ENCODE data around the gene ERC1.

ERC1 gene

DNA sequence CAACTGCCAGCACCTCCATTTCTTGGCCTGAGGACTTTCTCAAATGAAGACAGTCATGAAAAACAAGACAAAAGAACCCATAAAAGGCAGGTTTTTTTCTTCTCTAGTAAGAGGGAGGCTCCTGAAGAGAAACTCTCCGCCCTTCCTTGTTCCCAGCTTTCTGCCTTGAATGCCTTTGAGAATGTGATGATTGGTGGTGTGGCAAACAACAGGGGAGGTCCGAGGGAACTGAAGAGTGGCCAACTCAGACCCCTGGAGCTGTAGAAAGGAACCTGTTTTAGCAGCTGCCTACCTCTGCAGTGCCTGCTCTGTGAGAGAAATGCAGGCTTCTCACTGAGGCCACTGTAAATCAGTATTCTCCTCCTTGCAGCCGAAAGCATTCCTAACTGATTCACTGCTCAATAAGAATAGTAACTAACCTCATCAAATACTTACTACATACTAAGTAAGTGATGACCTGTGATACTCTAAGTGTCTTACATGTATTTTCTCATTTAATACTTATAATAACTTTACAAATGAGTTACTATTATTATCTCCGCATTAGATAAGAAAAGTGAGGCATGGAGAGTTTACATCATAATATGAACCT is 16.7 kb upstream of the ERC1 start:
- Histone ChIP-seq H3K36me3 (ENCODE audit: insufficient read depth, low read length) (no peaks in the 10 kb centered on the region), H3K9ac (ENCODE audit: insufficient read length) (no peak overlapping the region), H3K9me3 (ENCODE audit: low read depth, low read length) (no peaks in the 10 kb centered on the region), H3K4me3 (no peak overlapping the region), H3K27ac (no peak overlapping the region)
- TF ChIP-seq FOXP2 (optimal IDR thresholded peaks at IDR 0.05; ENCODE audit: control extremely low read depth, extremely low read length, insufficient read depth): no peak
- TF ChIP-seq POLR2AphosphoS5 (IDR thresholded peaks at IDR 0.05; ENCODE audit: borderline replicate concordance, low read depth, low read length): no peak
- no peak for TF ChIP-seq EZH2 (IDR thresholded peaks at IDR 0.05)
- no peak for DNase-seq (ENCODE audit: low read depth, low spot score)

DNA sequence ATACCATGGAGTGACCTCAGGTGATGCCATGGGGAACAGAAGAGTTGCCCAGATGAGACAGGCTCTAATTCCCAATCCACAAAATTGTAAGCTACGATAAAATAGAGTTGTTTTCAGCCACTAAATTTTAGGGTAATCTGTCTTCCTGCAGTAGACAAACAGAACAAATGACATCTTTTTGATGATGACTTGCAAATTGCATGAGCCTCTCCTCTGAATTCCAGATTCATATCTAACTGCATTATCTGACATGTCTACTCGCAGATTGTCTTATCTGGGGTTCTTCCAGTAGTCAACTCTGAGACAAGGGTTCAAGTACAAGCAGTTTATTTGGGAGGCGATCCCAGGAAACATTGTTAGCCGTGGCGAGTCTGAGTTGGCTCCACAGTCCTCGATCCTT is 14.4 kb upstream of the ERC1 start:
- no peaks in the 10 kb centered on the region for H3K36me3 ChIP-seq (ENCODE audit: insufficient read depth, low read length)
- TF ChIP-seq EZH2 (IDR thresholded peaks at IDR 0.05): no peak
- TF ChIP-seq POLR2AphosphoS5 (IDR thresholded peaks at IDR 0.05; ENCODE audit: borderline replicate concordance, low read depth, low read length): no peak
- TF ChIP-seq FOXP2 (optimal IDR thresholded peaks at IDR 0.05; ENCODE audit: control extremely low read depth, extremely low read length, insufficient read depth): no peak
- no peak overlapping the region for H3K27ac ChIP-seq
- DNase-seq (ENCODE audit: low read depth, low spot score): no peak
- H3K4me3 ChIP-seq: no peak overlapping the region
- H3K9ac ChIP-seq (ENCODE audit: insufficient read length): no peak overlapping the region
- H3K9me3 ChIP-seq (ENCODE audit: low read depth, low read length): no peaks in the 10 kb centered on the region

DNA sequence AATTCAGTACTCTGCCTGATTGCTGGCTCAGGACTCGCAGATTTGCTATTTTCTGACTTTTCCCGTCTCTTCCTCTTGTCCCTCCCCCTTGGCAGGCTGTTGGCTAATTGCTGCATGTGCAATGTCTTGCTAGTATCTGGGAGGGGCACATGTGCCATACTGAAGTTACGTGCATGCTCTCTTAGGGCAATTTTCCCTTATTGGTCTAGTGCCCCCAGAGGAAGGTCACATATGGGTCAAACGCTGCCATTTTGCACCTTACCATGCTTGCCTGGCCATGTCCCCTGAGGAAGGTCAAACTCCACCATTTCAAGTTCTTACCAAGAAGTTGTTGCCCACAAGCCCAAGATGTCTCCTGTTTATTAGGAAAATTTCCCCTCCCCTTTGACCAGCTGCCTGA is 13.9 kb upstream of the ERC1 start:
- TF ChIP-seq EZH2 (IDR thresholded peaks at IDR 0.05): no peak
- no peak for TF ChIP-seq FOXP2 (optimal IDR thresholded peaks at IDR 0.05; ENCODE audit: control extremely low read depth, extremely low read length, insufficient read depth)
- no peak for TF ChIP-seq POLR2AphosphoS5 (IDR thresholded peaks at IDR 0.05; ENCODE audit: borderline replicate concordance, low read depth, low read length)
- Histone ChIP-seq H3K4me3 (no peak overlapping the region), H3K27ac (no peak overlapping the region), H3K9me3 (ENCODE audit: low read depth, low read length) (no peaks in the 10 kb centered on the region), H3K36me3 (ENCODE audit: insufficient read depth, low read length) (no peaks in the 10 kb centered on the region), H3K9ac (ENCODE audit: insufficient read length) (no peak overlapping the region)
- no peak for DNase-seq (ENCODE audit: low read depth, low spot score)

DNA sequence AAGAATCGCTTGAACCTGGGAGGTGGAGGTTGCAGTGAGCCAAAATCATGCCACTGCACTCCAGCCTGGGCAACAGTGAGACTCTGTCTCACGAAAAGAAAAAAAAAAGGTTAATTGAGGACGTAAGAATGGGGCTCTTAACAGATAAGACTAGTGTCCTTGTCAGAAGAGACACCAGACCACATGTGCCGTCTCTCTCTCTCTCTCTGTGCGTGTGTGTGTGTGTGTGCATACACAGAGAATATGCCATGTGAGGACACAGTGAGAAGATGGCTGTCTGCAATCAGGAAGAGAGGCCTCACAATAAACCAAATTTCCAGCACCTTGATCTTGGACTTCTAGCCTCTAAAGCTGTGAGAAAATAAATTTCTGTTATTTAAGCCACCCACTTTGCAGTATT is 11.7 kb upstream of the ERC1 start:
- no peak overlapping the region for H3K4me3 ChIP-seq
- H3K36me3 ChIP-seq (ENCODE audit: insufficient read depth, low read length): no peaks in the 10 kb centered on the region
- no peak for TF ChIP-seq FOXP2 (optimal IDR thresholded peaks at IDR 0.05; ENCODE audit: control extremely low read depth, extremely low read length, insufficient read depth)
- TF ChIP-seq EZH2 (IDR thresholded peaks at IDR 0.05): no peak
- TF ChIP-seq POLR2AphosphoS5 (IDR thresholded peaks at IDR 0.05; ENCODE audit: borderline replicate concordance, low read depth, low read length): no peak
- H3K9ac ChIP-seq (ENCODE audit: insufficient read length): no peak overlapping the region
- H3K27ac ChIP-seq: no peak overlapping the region
- no peaks in the 10 kb centered on the region for H3K9me3 ChIP-seq (ENCODE audit: low read depth, low read length)
- no peak for DNase-seq (ENCODE audit: low read depth, low spot score)

DNA sequence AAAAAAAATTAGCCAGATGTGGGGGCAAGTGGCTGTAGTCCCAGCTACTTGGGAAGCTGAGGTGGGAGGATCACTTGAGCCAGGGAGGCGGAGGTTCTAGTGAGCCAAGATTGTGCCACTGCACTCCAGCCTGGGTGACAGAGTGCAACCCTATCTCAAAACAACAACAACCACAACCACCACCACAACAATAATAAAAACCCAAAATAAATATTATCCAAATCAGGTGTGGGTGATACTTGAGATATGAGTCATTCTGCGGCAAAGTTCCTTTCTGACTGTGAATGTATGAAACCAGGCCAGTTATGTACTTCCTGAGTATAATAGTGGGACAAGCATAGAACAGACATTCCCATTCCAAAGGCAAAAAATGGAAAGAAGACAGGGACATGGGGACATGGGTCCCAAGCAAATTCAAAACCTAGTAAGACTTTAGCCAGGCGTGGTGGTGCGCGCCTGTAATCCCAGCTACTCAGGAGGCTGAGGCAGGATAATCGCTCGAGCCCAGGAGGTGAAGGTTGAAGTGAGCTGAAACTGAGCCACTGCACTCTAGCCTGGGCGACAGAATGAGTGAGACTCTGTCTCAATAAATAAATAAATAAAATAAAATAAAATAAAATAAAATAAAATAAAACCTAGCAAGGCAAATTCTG is 9.7 kb upstream of the ERC1 start:
- Histone ChIP-seq H3K9ac (ENCODE audit: insufficient read length) (no peak overlapping the region), H3K27ac (no peak overlapping the region), H3K4me3 (no peak overlapping the region), H3K9me3 (ENCODE audit: low read depth, low read length) (no peaks in the 10 kb centered on the region), H3K36me3 (ENCODE audit: insufficient read depth, low read length) (no peaks in the 10 kb centered on the region)
- TF ChIP-seq FOXP2 (optimal IDR thresholded peaks at IDR 0.05; ENCODE audit: control extremely low read depth, extremely low read length, insufficient read depth) (no peak), POLR2AphosphoS5 (IDR thresholded peaks at IDR 0.05; ENCODE audit: borderline replicate concordance, low read depth, low read length) (no peak), EZH2 (IDR thresholded peaks at IDR 0.05) (no peak)
- no peak for DNase-seq (ENCODE audit: low read depth, low spot score)

DNA sequence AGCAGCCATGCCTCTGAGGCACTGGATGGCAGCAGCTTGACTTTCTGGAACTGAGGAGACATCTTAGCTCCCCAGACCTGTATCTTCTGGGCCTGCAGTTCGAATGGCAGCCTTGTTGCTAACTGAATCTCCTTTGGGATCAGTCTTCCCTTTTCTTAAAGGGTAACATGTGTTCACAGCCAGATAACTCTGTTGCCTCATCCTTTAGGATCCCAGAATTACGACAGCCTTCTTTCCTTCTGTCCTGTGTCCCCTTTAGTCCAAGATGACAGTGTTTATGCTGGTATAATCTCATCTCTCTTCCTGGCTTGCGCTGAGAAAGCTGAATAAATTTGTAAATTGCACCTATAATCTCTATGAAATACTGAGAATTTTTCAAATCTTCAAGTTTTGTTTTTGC is 9.1 kb upstream of the ERC1 start:
- DNase-seq (ENCODE audit: low read depth, low spot score): no peak
- H3K9ac ChIP-seq (ENCODE audit: insufficient read length): no peak overlapping the region
- H3K27ac ChIP-seq: no peak overlapping the region
- H3K36me3 ChIP-seq (ENCODE audit: insufficient read depth, low read length): no peaks in the 10 kb centered on the region
- no peaks in the 10 kb centered on the region for H3K9me3 ChIP-seq (ENCODE audit: low read depth, low read length)
- TF ChIP-seq FOXP2 (optimal IDR thresholded peaks at IDR 0.05; ENCODE audit: control extremely low read depth, extremely low read length, insufficient read depth) (no peak), EZH2 (IDR thresholded peaks at IDR 0.05) (no peak), POLR2AphosphoS5 (IDR thresholded peaks at IDR 0.05; ENCODE audit: borderline replicate concordance, low read depth, low read length) (no peak)
- no peak overlapping the region for H3K4me3 ChIP-seq

DNA sequence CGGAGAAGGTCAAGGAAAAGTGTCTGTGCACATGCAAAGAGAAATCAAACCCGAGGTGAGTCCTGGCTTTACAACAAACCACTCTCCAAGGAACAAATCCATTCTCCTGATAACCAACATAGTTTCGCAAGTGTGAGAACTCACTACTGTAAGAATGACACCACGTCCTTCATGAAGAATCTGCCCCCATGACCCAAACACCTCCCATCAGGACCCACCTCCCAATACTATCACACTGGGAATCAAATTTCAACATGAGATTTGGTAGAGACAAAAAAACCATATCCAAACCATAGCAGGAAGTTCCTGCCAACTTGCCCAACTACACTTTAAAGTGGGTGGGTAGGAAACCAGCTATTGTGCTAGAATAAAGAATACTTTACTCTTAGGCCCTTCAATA is 2.4 kb upstream of the ERC1 start:
- Histone ChIP-seq H3K9me3 (ENCODE audit: low read depth, low read length) (no peaks in the 10 kb centered on the region), H3K9ac (ENCODE audit: insufficient read length) (no peak overlapping the region), H3K4me3 (peak overlapping the region; percentile 89), H3K36me3 (ENCODE audit: insufficient read depth, low read length) (no peaks in the 10 kb centered on the region), H3K27ac (no peak overlapping the region)
- no peak for TF ChIP-seq FOXP2 (optimal IDR thresholded peaks at IDR 0.05; ENCODE audit: control extremely low read depth, extremely low read length, insufficient read depth)
- TF ChIP-seq EZH2 (IDR thresholded peaks at IDR 0.05): no peak
- TF ChIP-seq POLR2AphosphoS5 (IDR thresholded peaks at IDR 0.05; ENCODE audit: borderline replicate concordance, low read depth, low read length): no peak
- no peak for DNase-seq (ENCODE audit: low read depth, low spot score)

DNA sequence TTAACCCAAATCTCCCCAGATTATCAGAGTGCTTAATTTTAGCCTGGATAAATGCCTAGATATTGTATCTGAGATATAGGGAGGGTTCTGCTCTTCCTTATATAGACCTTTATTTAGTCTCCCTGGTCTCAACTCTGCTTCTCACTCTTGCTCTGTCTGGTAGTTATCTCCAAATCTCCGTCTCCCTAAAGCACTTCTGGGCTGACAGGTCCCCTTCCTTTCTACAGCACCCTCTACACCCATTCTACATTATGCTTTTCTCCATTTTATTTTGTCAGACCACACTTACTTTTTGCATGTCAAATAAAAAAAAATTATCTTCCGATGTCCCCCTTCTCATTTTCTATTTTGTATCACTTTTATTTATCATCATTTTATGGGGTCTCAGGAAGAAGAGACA is 2.0 kb upstream of the ERC1 start:
- DNase-seq (ENCODE audit: low read depth, low spot score): no peak
- Histone ChIP-seq H3K36me3 (ENCODE audit: insufficient read depth, low read length) (no peaks in the 10 kb centered on the region), H3K4me3 (peak overlapping the region; percentile 89), H3K9me3 (ENCODE audit: low read depth, low read length) (no peaks in the 10 kb centered on the region), H3K9ac (ENCODE audit: insufficient read length) (peak overlapping the region; percentile 92), H3K27ac (peak overlapping the region; percentile 91)
- TF ChIP-seq FOXP2 (optimal IDR thresholded peaks at IDR 0.05; ENCODE audit: control extremely low read depth, extremely low read length, insufficient read depth): no peak
- TF ChIP-seq EZH2 (IDR thresholded peaks at IDR 0.05): no peak
- no peak for TF ChIP-seq POLR2AphosphoS5 (IDR thresholded peaks at IDR 0.05; ENCODE audit: borderline replicate concordance, low read depth, low read length)
